Upper lobe of right lung (tissue), 1 donor: ENCODE results near the gene ALS2CL. TPM values are rescaled to one million over a fixed set of nuclear protein-coding genes. Genes with fewer than 3 reads are reported as not detected.

Experiments used
- ATAC-seq: fragments of 200-7000 bp; cut with Tn5 transposase; one replicate; pipeline ENCODE4 v1.9.1; 2020; ENCODE audit warnings: mild to moderate bottlenecking, moderate library complexity
- DNase-seq: peaks from one replicate; pipeline ENCODE4 v3.0.0-alpha.2; 2020
- H3K27ac ChIP-seq: fragments of 200-600 bp; one replicate; pipeline ENCODE4 v1.8.0; 2022
- H3K27me3 ChIP-seq: fragments of 200-600 bp; one replicate; pipeline ENCODE4 v1.8.0; 2022; ENCODE audit warnings: mild to moderate bottlenecking
- H3K36me3 ChIP-seq: fragments of 200-600 bp; one replicate; pipeline ENCODE4 v1.8.0; 2022
- H3K4me1 ChIP-seq: fragments of 200-600 bp; one replicate; pipeline ENCODE4 v1.8.0; 2022
- H3K4me3 ChIP-seq: fragments of 200-600 bp; one replicate; pipeline ENCODE4 v1.8.0; 2022; ENCODE audit warnings: mild to moderate bottlenecking
- H3K9me3 ChIP-seq: fragments of 200-600 bp; one replicate; pipeline ENCODE4 v1.8.0; 2022
- CTCF ChIP-seq: fragments of 200-600 bp; IDR thresholded peaks from one replicate; pipeline ENCODE4 v1.8.0; 2022; ENCODE audit warnings: antibody characterized with exemption
- intact Hi-C: fragments of 100-400 bp; cut with DNase I; formaldehyde crosslinking; loops from one replicate; pipeline ENCODE4 v1.11.0; 2022
- total RNA-seq: library from RNA; stranded (reverse); fragmentation: NEBNext Ultra II Directional; extraction: Animal tissue kit (Norgen Biotek cat#: 25700); gene quantifications from one replicate; pipeline ENCODE4 v1.2.1, GENCODE V29; 2021
- donor health status: DM: no; HTN: yes; CAD: no; lungs with severe emphysema.

Gene ALS2CL
- total RNA-seq, 1 donor from 2014 or later = 64.5 TPM

DNA sequence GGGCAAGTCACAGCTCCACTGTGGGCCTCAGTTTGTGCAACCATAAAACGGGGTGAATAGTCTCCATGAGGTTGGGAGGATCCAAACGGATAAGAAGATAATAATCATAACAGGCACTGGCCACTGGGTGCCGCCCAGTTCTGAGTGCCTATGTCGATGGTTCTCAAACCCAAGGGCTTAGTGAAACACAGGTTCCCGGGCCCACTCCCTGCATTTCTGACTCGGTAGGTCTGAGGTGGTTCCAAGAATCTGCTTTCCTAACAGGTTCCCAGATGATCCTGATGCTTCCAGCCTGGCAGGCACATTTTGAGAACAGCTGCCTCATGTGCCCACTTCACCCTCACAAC is 21.2 kb downstream of the ALS2CL start:
- DNase-seq = peak; percentile 46
- intact Hi-C loops = no loop called here
- H3K36me3 ChIP-seq = peaks cover 6% of the 10 kb centered on the region

GRCh38 chr3:46671541-46672348 is 21.7 kb downstream of the ALS2CL start:
- intact Hi-C loops = no loop called here
- peak; percentile 59 for DNase-seq
- TF ChIP-seq CTCF = no peak
- no peak overlapping the region for H3K4me3 ChIP-seq
- no peaks in the 10 kb centered on the region for H3K9me3 ChIP-seq
- peaks cover 6% of the 10 kb centered on the region for H3K36me3 ChIP-seq
- ATAC-seq = no peak
- H3K4me1 ChIP-seq = no peaks in the 10 kb centered on the region
- no peaks in the 10 kb centered on the region for H3K27me3 ChIP-seq
- no peak overlapping the region for H3K27ac ChIP-seq

More for the DNA sequence above, 21.2 kb downstream of the ALS2CL start:
- no peak for ATAC-seq
- H3K27ac ChIP-seq = no peak overlapping the region
- no peak overlapping the region for H3K4me3 ChIP-seq
- no peaks in the 10 kb centered on the region for H3K4me1 ChIP-seq
- H3K27me3 ChIP-seq = no peaks in the 10 kb centered on the region
- TF ChIP-seq CTCF = no peak
- no peaks in the 10 kb centered on the region for H3K9me3 ChIP-seq

- ATAC-seq (no peak), DNase-seq (peak; percentile 53)
- no peaks in the 10 kb centered on the region for H3K4me1 ChIP-seq
- intact Hi-C loops = no loop called here
- H3K4me3 ChIP-seq = no peak overlapping the region
- no peaks in the 10 kb centered on the region for H3K9me3 ChIP-seq
- H3K27me3 ChIP-seq = no peaks in the 10 kb centered on the region
- TF ChIP-seq CTCF = no peak
- H3K27ac ChIP-seq = no peak overlapping the region
- H3K36me3 ChIP-seq = peaks cover 6% of the 10 kb centered on the region
Observed at GRCh38 chr3:46670891-46671427, 22.5 kb downstream of the ALS2CL start.

GRCh38 chr3:46670000-46670890 is 23.2 kb downstream of the ALS2CL start:
- Histone ChIP-seq H3K27me3 (no peaks in the 10 kb centered on the region), H3K36me3 (peaks cover 3% of the 10 kb centered on the region), H3K4me1 (no peaks in the 10 kb centered on the region), H3K27ac (no peak overlapping the region), H3K4me3 (no peak overlapping the region), H3K9me3 (no peaks in the 10 kb centered on the region)
- no peak for ATAC-seq
- intact Hi-C loops = no loop called here
- peak; percentile 33 for DNase-seq
- TF ChIP-seq CTCF = no peak

GRCh38 chr3:46669191-46669999 is 24.1 kb downstream of the ALS2CL start:
- H3K27me3 ChIP-seq = no peaks in the 10 kb centered on the region
- H3K4me3 ChIP-seq = no peak overlapping the region
- H3K9me3 ChIP-seq = no peaks in the 10 kb centered on the region
- ATAC-seq (no peak), DNase-seq (peak; percentile 63)
- H3K36me3 ChIP-seq = no peaks in the 10 kb centered on the region
- intact Hi-C loops = no loop called here
- TF ChIP-seq CTCF = no peak
- H3K27ac ChIP-seq = no peak overlapping the region
- H3K4me1 ChIP-seq = no peaks in the 10 kb centered on the region
